ENCODE data around the gene FAM168A. TPM values are rescaled to one million over a fixed set of nuclear protein-coding genes. Genes with fewer than 3 reads are reported as not detected.

Gene FAM168A
- total RNA-seq, 2 experiments from 2014 or later, result 10.1 to 23.7 TPM

GRCh38 chr11:73645972-73646631 is 48.2 kb upstream of the FAM168A start, which contains the start of gene PLEKHB1:
Gene PLEKHB1, plus strand, starts transcription at chr11:73646581. Its CDS starts 28 bp downstream, at chr11:73646609.
- BruUV-seq (replicated peaks), result no TSS peak
- H3K4me3 ChIP-seq (ENCODE audit: low read depth, low read length, poor library complexity, severe bottlenecking), result peak within 1 kb of the TSS; percentile 18
- POLR2A ChIA-PET, result no interaction called here
- TF ChIP-seq EZH2phosphoT487 (IDR thresholded peaks at IDR 0.05; ENCODE audit: borderline replicate concordance, low read depth, low read length) (no peak), CTCF (conservative IDR thresholded peaks at IDR 0.05; ENCODE audit: low read length) (no peak)
- peak within 1 kb of the TSS; percentile 29; the same call in 1 of the 2 replicates for H2AFZ ChIP-seq (ENCODE audit: low read length)
- intact Hi-C loops (cut with micrococcal nuclease; ENCODE audit: unreplicated experiment), result no loop called here
- H3K9me2 ChIP-seq (ENCODE audit: insufficient read depth, low read length), result no peaks in the 10 kb centered on the region
- H3K79me2 ChIP-seq (ENCODE audit: insufficient read depth, low read depth, low read length), result no peaks in the 10 kb centered on the region
- H3K4me2 ChIP-seq (ENCODE audit: low read length), result peak within 1 kb of the TSS; percentile 45
- DNase-seq (ENCODE audit: low spot score), result no peak
- no peak within 1 kb of the TSS for H3K27ac ChIP-seq (ENCODE audit: low read depth, low read length, poor library complexity, severe bottlenecking)
- H4K20me1 ChIP-seq (ENCODE audit: insufficient read depth, low read length), result no peaks in the 10 kb centered on the region
- CTCF ChIA-PET (ENCODE audit: unreplicated experiment), result no interaction called here
- H3K9me3 ChIP-seq (ENCODE audit: low read length), result no peaks in the 10 kb centered on the region
- H3K36me3 ChIP-seq (ENCODE audit: insufficient read depth, low read length), result no peaks in the 10 kb centered on the region
- H3K4me1 ChIP-seq (ENCODE audit: insufficient read depth, low read length, poor library complexity, severe bottlenecking), result peaks cover 21% of the 10 kb centered on the region

DNA sequence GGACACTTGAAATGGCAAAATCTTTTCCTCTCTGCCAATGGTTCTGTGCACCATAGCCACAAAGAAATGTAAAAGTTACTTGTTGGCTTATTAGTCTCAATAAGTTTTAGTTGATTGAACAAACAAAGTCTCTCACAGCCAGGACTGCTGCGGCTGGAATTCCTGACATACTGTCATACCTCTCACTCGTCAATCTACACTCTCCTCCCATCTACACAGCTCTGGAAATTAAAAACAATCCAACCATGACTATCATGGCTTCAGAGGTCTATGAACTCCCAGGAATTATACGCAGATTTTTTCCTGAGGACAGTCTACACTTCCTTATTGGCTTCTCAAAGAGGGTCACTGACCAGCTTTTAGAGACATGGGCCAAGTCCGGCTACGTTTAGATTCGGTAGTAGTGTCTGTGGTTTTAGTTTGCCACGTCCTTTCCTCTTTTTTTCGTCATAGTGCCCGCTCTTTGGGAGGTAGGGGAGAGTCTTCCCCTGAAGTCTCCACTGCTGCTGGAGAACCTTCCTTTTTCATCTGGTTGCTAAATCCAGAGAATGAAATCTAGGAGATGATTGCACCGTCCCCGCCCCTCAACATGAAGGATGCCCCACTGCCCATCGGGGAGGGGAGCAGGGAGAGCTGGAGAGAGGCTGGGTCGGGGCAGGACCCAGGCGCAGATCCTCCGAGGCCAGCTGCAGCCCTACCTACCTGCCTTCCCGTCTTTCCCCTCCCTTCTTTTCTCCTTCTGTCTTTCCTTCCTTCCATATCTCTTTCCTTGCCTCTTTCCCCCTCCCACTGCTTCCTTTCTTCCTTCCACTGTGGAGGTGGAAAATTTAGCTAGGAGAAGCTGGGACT is 47.4 kb upstream of the FAM168A start:
- no peak overlapping the region for H2AFZ ChIP-seq (ENCODE audit: low read length)
- TF ChIP-seq CTCF (conservative IDR thresholded peaks at IDR 0.05; ENCODE audit: low read length) (no peak), EZH2phosphoT487 (IDR thresholded peaks at IDR 0.05; ENCODE audit: borderline replicate concordance, low read depth, low read length) (no peak)
- ChIA-PET POLR2A (no interaction called here), CTCF (ENCODE audit: unreplicated experiment) (no interaction called here)
- no TSS peak for BruUV-seq (replicated peaks)
- H3K27ac ChIP-seq (ENCODE audit: low read depth, low read length, poor library complexity, severe bottlenecking), result no peak overlapping the region
- intact Hi-C loops (cut with micrococcal nuclease; ENCODE audit: unreplicated experiment), result no loop called here
- no peaks in the 10 kb centered on the region for H3K9me3 ChIP-seq (ENCODE audit: low read length)
- no peak overlapping the region for H3K4me2 ChIP-seq (ENCODE audit: low read length)
- no peaks in the 10 kb centered on the region for H3K9me2 ChIP-seq (ENCODE audit: insufficient read depth, low read length)
- no peaks in the 10 kb centered on the region for H3K79me2 ChIP-seq (ENCODE audit: insufficient read depth, low read depth, low read length)
- DNase-seq (ENCODE audit: low spot score), result no peak
- no peaks in the 10 kb centered on the region for H3K36me3 ChIP-seq (ENCODE audit: insufficient read depth, low read length)
- H3K4me1 ChIP-seq (ENCODE audit: insufficient read depth, low read length, poor library complexity, severe bottlenecking), result peaks cover 21% of the 10 kb centered on the region
- no peak overlapping the region for H3K4me3 ChIP-seq (ENCODE audit: low read depth, low read length, poor library complexity, severe bottlenecking)
- H4K20me1 ChIP-seq (ENCODE audit: insufficient read depth, low read length), result no peaks in the 10 kb centered on the region
